Stimulated activated naive CD8-positive, alpha-beta T cell treated with anti-CD3 and anti-CD28 coated beads, Interleukin-15, amount 100 ng/mL, for 72 hours (primary cell): ENCODE results near the gene OSBPL7.

Source experiments
- ATAC-seq: fragments of 150-1000 bp; cut with Tn5 transposase; 2 replicates; pipeline ENCODE4 v1.10.0; 2021; ENCODE audit warnings: mild to moderate bottlenecking, moderate library complexity
- DNase-seq, 2 donors: peaks; one replicate each; pipeline ENCODE4 v3.0.0; 2021 to 2022
- H3K27ac Mint-ChIP-seq, 2 donors: one replicate each; pipeline ENCODE4 v1.8.0; 2022; ENCODE audit warnings: mild to moderate bottlenecking in 2 of 2, mixed read lengths in 2 of 2, moderate library complexity in 2 of 2
- H3K27me3 Mint-ChIP-seq: one replicate; pipeline ENCODE4 v1.8.0; 2022; ENCODE audit warnings: mixed read lengths
- H3K4me1 Mint-ChIP-seq: one replicate; pipeline ENCODE4 v1.8.0; 2022; ENCODE audit warnings: mild to moderate bottlenecking, mixed read lengths
- H3K4me3 Mint-ChIP-seq, 2 donors: one replicate each; pipeline ENCODE4 v1.8.0; 2022; ENCODE audit warnings: mild to moderate bottlenecking in 2 of 2, mixed read lengths in 2 of 2, moderate library complexity in 1 of 2
- H3K9me3 Mint-ChIP-seq, 2 donors: one replicate each; pipeline ENCODE4 v1.8.0; 2022; ENCODE audit warnings: mixed read lengths in 2 of 2

The OSBPL7 gene

GRCh38 chr17:47818002-47818695 lies 3.4 kb downstream of the OSBPL7 start:
- DNase-seq (no peak), ATAC-seq (no peak)
- Mint-ChIP-seq H3K4me1 (peaks cover 33% of the 10 kb centered on the region), H3K27me3 (no peaks in the 10 kb centered on the region), H3K27ac (no peak overlapping the region), H3K4me3 (no peak overlapping the region), H3K9me3 (no peaks in the 10 kb centered on the region)

- DNase-seq (no peak), ATAC-seq (no peak)
- H3K27me3 Mint-ChIP-seq: no peaks in the 10 kb centered on the region
- no peaks in the 10 kb centered on the region for H3K9me3 Mint-ChIP-seq
- H3K27ac Mint-ChIP-seq: no peak overlapping the region
- peaks cover 21% of the 10 kb centered on the region for H3K4me1 Mint-ChIP-seq
- no peak overlapping the region for H3K4me3 Mint-ChIP-seq
These were observed 4.6 kb downstream of the OSBPL7 start for GRCh38 chr17:47816947-47817346.

DNA sequence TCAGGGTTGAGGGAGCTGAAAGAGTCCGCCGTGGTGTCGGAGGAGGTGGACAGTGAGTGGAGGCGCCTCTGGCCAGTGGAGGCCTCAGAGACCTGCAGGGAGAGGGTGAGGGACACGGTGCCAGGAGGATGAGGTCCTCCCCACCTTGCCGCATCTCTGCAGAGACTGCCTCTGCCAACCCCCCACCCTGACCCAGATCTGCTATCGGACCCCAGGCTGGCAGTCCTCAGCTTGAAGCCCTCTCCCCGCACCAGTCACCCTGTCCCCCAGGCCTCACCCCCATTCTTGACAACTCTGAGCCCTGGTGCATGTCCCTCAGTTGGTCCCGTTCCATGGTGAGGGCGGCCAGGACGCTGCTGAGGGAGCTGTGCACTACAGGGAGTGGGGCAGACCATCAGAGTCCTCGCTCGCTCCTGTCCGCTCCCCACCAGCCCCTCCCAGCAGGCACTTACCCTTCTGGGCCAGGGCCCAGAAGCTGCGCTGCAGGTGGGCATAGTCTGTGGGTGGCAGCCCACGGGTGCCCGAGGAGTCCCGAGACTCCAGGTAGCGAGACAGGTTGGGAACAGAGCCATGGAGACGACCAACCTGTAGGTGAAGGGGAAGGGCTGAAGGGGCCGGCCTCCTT lies 5.4 kb downstream of the OSBPL7 start:
- Mint-ChIP-seq H3K4me1 (peaks cover 19% of the 10 kb centered on the region), H3K27me3 (no peaks in the 10 kb centered on the region), H3K9me3 (no peaks in the 10 kb centered on the region), H3K4me3 (no peak overlapping the region), H3K27ac (no peak overlapping the region)
- DNase-seq (no peak), ATAC-seq (no peak)

DNA sequence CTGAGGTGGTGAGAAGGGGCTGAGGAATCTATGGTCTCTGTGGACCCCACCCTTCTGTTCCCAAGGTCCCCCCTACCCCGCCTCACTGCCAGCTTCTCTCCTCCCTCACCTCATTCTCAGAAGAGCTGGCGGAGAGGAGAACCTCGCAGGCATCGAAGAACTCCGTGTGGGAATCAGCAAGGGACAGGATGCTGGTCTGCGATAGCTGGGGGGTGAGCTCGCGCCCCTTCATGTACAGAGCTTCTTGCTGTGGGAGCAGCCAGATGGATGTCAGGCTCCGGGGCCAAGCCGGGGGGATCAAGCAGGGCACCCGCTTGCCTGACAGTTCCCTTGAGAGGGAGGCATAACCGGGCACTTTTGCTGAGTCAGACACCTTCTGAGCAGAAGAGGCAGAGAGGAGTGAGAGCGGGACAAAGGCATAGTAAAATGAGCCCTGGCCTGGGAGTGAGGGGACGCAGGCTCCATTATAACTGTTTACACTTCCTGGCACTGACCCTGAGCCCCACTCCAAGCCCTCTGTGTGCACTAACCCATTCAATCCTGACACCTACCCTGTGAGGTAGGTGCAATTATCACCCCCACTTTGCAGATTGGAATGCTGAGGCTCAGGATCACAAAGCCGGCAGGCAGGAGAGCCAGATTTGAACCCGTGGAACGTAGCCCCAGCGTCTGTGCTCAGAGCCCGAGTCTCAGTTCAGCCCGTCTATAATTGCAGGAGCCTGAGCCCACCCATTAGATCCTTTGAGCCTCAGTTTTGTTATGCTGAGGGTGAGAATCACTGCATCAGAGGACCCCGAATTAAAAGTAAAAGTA lies 6.3 kb downstream of the OSBPL7 start:
- Mint-ChIP-seq H3K9me3 (no peaks in the 10 kb centered on the region), H3K27me3 (no peaks in the 10 kb centered on the region), H3K4me3 (no peak overlapping the region), H3K27ac (peak overlapping the region in 1 of 2 donors; percentile 4), H3K4me1 (peaks cover 19% of the 10 kb centered on the region)
- ATAC-seq (no peak), DNase-seq (no peak)

DNA sequence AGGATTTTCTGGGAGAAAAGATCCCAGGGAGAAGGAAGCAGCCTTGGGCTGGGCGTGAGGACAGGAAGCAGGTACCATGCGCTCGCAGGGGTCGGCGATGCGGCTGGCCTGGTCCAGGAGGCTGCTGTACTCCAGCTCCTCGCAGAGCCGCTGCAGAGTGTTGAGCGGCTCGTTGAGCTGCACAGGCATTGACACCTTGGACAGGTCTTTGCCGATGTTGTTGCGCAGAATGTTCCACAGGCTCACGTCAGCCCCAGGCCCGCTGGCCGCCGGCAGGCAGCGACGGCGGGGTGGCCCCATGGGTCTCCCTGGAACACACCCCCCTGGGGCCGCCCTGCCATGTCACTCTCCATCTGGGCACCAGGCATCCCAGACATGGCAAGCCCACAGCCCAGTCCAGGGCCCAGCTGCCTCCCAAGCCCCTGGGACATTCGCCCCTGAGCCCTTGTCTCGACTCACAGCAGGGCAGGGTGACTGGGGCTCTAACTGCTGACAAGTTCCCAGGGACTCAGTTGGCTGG lies 8.0 kb downstream of the OSBPL7 start:
- no peak overlapping the region for H3K27ac Mint-ChIP-seq
- ATAC-seq (no peak), DNase-seq (no peak)
- H3K9me3 Mint-ChIP-seq: no peaks in the 10 kb centered on the region
- no peaks in the 10 kb centered on the region for H3K27me3 Mint-ChIP-seq
- no peak overlapping the region for H3K4me3 Mint-ChIP-seq
- H3K4me1 Mint-ChIP-seq: peaks cover 17% of the 10 kb centered on the region

GRCh38 chr17:47813077-47813476 lies 8.5 kb downstream of the OSBPL7 start:
- Mint-ChIP-seq H3K4me1 (peaks cover 17% of the 10 kb centered on the region), H3K4me3 (no peak overlapping the region), H3K27ac (no peak overlapping the region), H3K27me3 (no peaks in the 10 kb centered on the region), H3K9me3 (no peaks in the 10 kb centered on the region)
- DNase-seq (no peak), ATAC-seq (no peak)

DNA sequence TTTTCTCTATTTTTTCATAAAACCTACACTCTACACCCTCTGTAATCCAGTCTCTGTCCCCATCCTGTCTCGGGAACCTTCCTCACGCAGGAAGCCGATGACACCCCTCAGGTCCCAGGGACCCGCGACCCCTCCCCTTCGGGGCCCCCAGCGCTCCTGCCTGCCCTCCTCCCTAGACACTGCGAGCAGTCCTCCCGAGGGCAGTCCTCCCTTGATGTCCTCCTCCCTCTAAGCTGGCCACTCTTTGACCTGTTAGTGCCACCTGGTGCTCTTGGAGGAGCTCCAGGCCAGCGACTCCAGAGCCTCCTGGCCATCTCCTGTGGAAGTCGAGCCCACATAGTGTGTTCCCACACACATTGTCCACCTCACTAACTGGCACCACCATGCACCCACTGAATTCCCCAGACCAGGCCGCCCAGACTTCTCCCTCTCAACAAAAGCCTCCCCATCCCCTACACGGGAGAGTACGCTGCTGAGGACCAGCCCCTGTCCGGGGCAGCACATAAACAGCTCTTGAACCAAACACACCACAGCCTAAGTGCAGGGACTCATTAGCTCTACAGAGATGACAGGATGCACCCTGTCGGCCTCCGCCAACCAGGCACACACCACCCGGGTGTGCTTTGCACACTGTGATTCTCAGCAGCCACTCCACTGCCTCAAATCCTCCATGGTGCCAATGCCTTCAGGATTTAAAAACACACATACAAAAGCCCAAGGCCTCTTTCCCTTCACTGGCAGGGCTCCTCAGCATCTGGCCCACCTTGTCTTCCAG lies 9.3 kb downstream of the OSBPL7 start:
- H3K27ac Mint-ChIP-seq: peak overlapping the region in 1 of 2 donors; percentile 8
- peaks cover 17% of the 10 kb centered on the region for H3K4me1 Mint-ChIP-seq
- no peaks in the 10 kb centered on the region for H3K27me3 Mint-ChIP-seq
- no peak for DNase-seq
- no peak overlapping the region for H3K4me3 Mint-ChIP-seq
- no peaks in the 10 kb centered on the region for H3K9me3 Mint-ChIP-seq
- ATAC-seq: no peak

GRCh38 chr17:47811709-47812108 lies 9.9 kb downstream of the OSBPL7 start:
- Mint-ChIP-seq H3K9me3 (no peaks in the 10 kb centered on the region), H3K4me1 (peaks cover 17% of the 10 kb centered on the region), H3K27ac (peak overlapping the region in 1 of 2 donors; percentile 69), H3K27me3 (no peaks in the 10 kb centered on the region), H3K4me3 (no peak overlapping the region)
- DNase-seq (no peak), ATAC-seq (no peak)

DNA sequence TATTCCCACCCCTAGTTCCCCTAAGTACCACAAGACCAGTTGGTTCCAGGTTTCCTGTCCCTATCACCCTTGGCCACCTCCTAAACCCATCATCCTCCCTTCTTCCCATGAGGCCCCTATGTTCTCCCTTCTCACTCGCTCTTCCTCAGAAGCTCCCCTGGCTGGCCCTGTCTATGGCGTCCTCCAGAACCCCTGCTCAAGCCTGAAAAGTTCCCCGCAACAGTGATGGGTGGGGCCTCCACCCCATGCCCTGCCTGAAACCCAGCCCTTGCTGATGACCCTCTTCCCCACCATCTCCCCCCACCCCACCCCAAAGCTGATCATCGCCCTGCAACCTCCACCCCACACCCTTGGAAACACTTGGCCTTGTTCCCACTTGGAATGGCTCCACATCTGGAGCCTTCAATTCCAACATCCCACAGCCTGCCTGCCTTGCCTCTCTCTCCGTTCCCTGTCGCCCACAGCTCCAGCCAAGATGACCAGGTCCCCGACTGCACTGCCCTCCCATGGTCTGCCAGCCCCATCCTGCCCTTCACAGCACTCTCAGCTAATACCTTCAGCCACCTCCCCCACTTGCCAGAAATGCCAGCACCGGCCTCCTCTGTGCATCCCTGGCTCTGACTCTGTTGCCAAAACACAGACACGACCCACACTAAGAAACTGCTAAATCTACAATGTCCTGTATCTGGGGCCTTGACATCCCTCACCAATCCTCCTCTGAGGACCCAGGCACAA lies 10.5 kb downstream of the OSBPL7 start:
- DNase-seq (no peak), ATAC-seq (no peak)
- H3K9me3 Mint-ChIP-seq: no peaks in the 10 kb centered on the region
- H3K4me1 Mint-ChIP-seq: peaks cover 17% of the 10 kb centered on the region
- peak overlapping the region in 1 of 2 donors; percentile 69 for H3K27ac Mint-ChIP-seq
- H3K4me3 Mint-ChIP-seq: no peak overlapping the region
- no peaks in the 10 kb centered on the region for H3K27me3 Mint-ChIP-seq

- H3K4me3 Mint-ChIP-seq: no peak overlapping the region
- H3K9me3 Mint-ChIP-seq: no peaks in the 10 kb centered on the region
- H3K4me1 Mint-ChIP-seq: peaks cover 17% of the 10 kb centered on the region
- no peaks in the 10 kb centered on the region for H3K27me3 Mint-ChIP-seq
- no peak for DNase-seq
- peak; percentile 65 for ATAC-seq
- H3K27ac Mint-ChIP-seq: peak overlapping the region in 1 of 2 donors; percentile 56
These were observed 11.3 kb downstream of the OSBPL7 start for GRCh38 chr17:47810200-47810821.

DNA sequence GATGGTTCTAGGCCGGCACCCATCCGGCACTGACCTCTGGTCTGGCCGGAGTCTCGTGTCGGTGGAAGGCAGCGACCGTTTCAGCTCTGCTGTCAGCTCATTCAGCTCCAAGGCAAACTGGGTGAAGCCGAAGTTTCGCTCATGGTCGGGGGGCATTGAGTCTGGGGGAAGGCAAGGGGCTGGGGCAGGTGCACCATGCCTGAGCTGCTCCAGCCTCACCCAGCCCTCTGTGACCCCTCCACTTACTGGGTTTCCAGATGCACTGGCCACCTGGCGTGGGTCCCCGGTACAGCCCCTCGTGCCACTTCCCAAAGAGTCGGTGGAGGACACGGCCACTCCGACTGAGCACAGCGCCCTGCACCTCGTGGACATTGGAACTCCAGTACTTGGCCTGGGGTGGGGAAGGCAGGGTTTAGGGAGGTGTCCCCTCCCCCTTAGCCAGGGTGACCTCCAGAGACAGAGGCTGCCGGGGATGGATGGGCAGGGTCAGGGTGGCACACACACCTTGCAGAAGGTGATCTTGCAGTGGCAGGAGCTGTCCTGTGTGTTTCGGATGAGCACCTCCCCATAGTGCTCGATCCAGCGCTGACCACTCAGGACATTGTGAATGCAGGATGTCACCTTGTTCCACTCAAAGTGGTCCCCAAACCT lies 12.6 kb downstream of the OSBPL7 start:
- Mint-ChIP-seq H3K4me3 (no peak overlapping the region), H3K27me3 (peaks cover 8% of the 10 kb centered on the region), H3K27ac (no peak overlapping the region), H3K4me1 (peaks cover 17% of the 10 kb centered on the region), H3K9me3 (no peaks in the 10 kb centered on the region)
- DNase-seq: no peak
- ATAC-seq: no peak

- Mint-ChIP-seq H3K27me3 (peaks cover 14% of the 10 kb centered on the region), H3K4me3 (no peak overlapping the region), H3K9me3 (no peaks in the 10 kb centered on the region), H3K27ac (no peak overlapping the region), H3K4me1 (peaks cover 17% of the 10 kb centered on the region)
- ATAC-seq (no peak), DNase-seq (peak in 1 of 2 donors; percentile 5)
These were observed 13.4 kb downstream of the OSBPL7 start for GRCh38 chr17:47808036-47808829.

DNA sequence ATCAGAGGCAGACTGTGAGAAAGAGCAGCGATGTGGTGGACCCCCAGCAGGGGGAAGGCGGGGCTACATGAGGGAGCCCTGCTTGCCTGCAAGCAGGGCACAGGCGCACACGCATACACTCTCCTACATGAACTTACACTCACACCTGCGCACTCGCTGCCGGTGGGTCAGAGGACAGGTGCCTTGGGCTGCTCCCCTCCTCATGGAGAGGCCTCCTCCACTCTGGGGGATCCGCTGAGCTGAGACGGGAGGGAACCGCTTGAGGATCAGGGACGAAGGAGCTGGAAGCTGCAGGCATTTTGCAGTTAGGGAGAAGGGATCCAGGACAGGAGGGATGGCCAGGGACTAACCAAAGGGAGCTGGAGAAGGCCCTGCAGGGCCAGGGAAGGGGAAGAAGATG lies 14.2 kb downstream of the OSBPL7 start:
- Mint-ChIP-seq H3K9me3 (no peaks in the 10 kb centered on the region), H3K4me1 (peaks cover 17% of the 10 kb centered on the region), H3K4me3 (no peak overlapping the region), H3K27me3 (peaks cover 14% of the 10 kb centered on the region), H3K27ac (peak overlapping the region in 1 of 2 donors; percentile 46)
- DNase-seq: no peak
- ATAC-seq: no peak
